ENCODE data around the gene ZNF286A. TPM values are rescaled to one million over a fixed set of nuclear protein-coding genes. Genes with fewer than 3 reads are reported as not detected.

Gene ZNF286A
- total and polyA plus RNA-seq, 2 of the 13 experiments (the other 11 are each of a cell fraction or from before 2014, with no cell fraction given): 12.7 to 38.8 TPM

DNA sequence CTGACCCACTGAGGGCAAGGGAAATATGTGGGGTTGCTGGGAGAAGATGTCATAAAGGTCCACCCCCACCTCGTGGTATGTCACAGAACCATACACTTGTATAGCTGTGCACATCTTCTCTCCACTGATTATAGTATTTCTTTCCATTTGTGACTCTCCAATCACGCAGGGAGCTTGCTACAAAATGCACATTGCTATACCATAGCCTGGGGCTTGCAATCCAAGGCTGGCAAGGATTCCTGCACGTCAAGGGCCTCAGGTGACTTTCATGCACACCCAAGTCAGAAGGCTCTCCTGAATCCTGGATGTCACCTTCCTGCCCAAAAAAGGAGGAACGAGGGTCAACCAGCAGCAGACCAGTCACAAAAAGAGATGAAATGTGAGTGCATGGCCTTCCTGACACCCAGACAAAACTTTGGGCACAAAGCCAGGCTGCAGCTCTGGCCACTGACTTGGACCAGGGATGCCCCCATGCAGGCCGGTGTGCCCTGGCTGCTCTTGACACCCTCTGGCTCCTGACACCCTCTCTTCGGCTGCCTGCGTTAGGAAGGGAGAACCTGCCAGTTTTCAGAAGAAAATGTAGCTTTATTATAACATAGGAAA lies 44.6 kb downstream of the ZNF286A start (continued):
- no peak for TF ChIP-seq ZNF143 (CRISPR knock-in tag; IDR thresholded peaks at IDR 0.05)
- no peak for TF ChIP-seq ZNF703 (CRISPR knock-in tag; IDR thresholded peaks at IDR 0.05; ENCODE audit: borderline replicate concordance)
- no peak for TF ChIP-seq ELF4 (CRISPR knock-in tag; IDR thresholded peaks at IDR 0.05; ENCODE audit: borderline replicate concordance)
- no peak for TF ChIP-seq TOPORS (CRISPR knock-in tag; IDR thresholded peaks at IDR 0.05)
- TF ChIP-seq ZFP36L2 (CRISPR knock-in tag; IDR thresholded peaks at IDR 0.05): no peak
- TF ChIP-seq POLR2AphosphoS2 (IDR thresholded peaks at IDR 0.05; ENCODE audit: low read depth, low read length): no peak
- TF ChIP-seq, protein P1, sequence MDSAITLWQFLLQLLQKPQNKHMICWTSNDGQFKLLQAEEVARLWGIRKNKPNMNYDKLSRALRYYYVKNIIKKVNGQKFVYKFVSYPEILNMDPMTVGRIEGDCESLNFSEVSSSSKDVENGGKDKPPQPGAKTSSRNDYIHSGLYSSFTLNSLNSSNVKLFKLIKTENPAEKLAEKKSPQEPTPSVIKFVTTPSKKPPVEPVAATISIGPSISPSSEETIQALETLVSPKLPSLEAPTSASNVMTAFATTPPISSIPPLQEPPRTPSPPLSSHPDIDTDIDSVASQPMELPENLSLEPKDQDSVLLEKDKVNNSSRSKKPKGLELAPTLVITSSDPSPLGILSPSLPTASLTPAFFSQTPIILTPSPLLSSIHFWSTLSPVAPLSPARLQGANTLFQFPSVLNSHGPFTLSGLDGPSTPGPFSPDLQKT (CRISPR knock-in tag; IDR thresholded peaks at IDR 0.05; ENCODE audit: borderline replicate concordance): no peak

DNA sequence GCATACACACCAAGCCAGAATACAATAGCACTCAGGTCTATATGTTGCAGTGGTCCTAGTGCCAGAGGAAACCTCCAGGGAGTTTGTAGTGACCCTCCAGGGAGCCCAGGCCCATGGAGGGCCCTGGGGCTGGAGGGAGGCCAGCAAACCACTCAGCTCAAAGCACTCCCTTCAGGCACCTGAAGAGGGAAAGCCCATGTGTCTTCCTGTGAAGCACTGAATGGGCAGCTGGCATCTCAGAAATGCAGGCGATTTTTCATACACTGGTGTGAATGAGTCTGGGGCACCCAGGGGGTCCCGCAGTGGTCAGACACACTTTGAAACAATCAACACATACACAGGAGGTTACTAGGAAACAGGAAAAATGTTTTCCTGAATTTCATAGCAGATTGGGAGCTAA lies 45.3 kb downstream of the ZNF286A start:
- no peaks in the 10 kb centered on the region for H3K4me1 ChIP-seq (ENCODE audit: insufficient read depth, low read length)
- no peaks in the 10 kb centered on the region for H3K36me3 ChIP-seq (replicated peaks in 1 of 2; ENCODE audit: control insufficient read depth in 1 of 2, insufficient read depth in 2 of 2, low read length in 2 of 2)
- H3K79me2 ChIP-seq (ENCODE audit: insufficient read depth, low read length): no peaks in the 10 kb centered on the region
- POLR2A ChIA-PET: no interaction called here
- no peak for ATAC-seq
- no peaks in the 10 kb centered on the region for H4K20me1 ChIP-seq (ENCODE audit: insufficient read depth, low read length)
- BruUV-seq (replicated peaks): no TSS peak
- 6% methylated on average over 2 of the region's 2 CpGs for WGBS (ENCODE audit: low lambda C conversion rate)
- in situ Hi-C loops (cut with HindIII; ENCODE audit: extremely low pct_ligation_motif_present, low pct_unique_long_range_greater_than_20kb) (no loop called here), intact Hi-C loops (cut with micrococcal nuclease; ENCODE audit: unreplicated experiment) (no loop called here)
- no peak overlapping the region for H3K9ac ChIP-seq (ENCODE audit: insufficient read depth, low read depth, low read length)
- no peak overlapping the region for H2AFZ ChIP-seq (ENCODE audit: low read length)
- CTCF ChIA-PET (ENCODE audit: low intra/inter-chr PET ratio, low total read pairs): no interaction called here
- H3K9me3 ChIP-seq (ENCODE audit: low read length): no peaks in the 10 kb centered on the region
- no peak overlapping the region for H3K4me3 ChIP-seq (replicated peaks in 1 of 3; ENCODE audit: insufficient read depth in 1 of 3, low read depth in 2 of 3, low read length in 3 of 3)
- DNase-seq (ENCODE audit: low spot score): no peak
- peaks cover 0 to 9% of the 10 kb centered on the region in 2 experiments; a peak in 2 of 5 replicates for H3K27me3 ChIP-seq (ENCODE audit: control insufficient read depth in 1 of 2, insufficient read depth in 2 of 2, low read length in 2 of 2)
- H3K27ac ChIP-seq (ENCODE audit: extremely low read length, insufficient read depth, low read length): no peak overlapping the region
- no peak overlapping the region for H3K4me2 ChIP-seq (ENCODE audit: low read depth, low read length)
- FAIRE-seq: no peak
- TF ChIP-seq ZFP1 (CRISPR knock-in tag; IDR thresholded peaks at IDR 0.05): no peak
- no peak for TF ChIP-seq YEATS2 (CRISPR knock-in tag; IDR thresholded peaks at IDR 0.05; ENCODE audit: borderline replicate concordance)
- no peak for TF ChIP-seq ZMYM4 (CRISPR knock-in tag; IDR thresholded peaks at IDR 0.05)
- TF ChIP-seq ZNF34 (CRISPR knock-in tag; IDR thresholded peaks at IDR 0.05; ENCODE audit: borderline replicate concordance): no peak
- TF ChIP-seq, protein P2, sequence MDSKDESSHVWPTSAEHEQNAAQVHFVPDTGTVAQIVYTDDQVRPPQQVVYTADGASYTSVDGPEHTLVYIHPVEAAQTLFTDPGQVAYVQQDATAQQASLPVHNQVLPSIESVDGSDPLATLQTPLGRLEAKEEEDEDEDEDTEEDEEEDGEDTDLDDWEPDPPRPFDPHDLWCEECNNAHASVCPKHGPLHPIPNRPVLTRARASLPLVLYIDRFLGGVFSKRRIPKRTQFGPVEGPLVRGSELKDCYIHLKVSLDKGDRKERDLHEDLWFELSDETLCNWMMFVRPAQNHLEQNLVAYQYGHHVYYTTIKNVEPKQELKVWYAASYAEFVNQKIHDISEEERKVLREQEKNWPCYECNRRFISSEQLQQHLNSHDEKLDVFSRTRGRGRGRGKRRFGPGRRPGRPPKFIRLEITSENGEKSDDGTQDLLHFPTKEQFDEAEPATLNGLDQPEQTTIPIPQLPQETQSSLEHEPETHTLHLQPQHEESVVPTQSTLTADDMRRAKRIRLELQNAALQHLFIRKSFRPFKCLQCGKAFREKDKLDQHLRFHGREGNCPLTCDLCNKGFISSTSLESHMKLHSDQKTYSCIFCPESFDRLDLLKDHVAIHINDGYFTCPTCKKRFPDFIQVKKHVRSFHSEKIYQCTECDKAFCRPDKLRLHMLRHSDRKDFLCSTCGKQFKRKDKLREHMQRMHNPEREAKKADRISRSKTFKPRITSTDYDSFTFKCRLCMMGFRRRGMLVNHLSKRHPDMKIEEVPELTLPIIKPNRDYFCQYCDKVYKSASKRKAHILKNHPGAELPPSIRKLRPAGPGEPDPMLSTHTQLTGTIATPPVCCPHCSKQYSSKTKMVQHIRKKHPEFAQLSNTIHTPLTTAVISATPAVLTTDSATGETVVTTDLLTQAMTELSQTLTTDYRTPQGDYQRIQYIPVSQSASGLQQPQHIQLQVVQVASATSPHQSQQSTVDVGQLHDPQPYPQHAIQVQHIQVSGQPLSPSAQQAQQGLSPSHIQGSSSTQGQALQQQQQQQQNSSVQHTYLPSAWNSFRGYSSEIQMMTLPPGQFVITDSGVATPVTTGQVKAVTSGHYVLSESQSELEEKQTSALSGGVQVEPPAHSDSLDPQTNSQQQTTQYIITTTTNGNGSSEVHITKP (CRISPR knock-in tag; IDR thresholded peaks at IDR 0.05; ENCODE audit: low read depth): no peak
- TF ChIP-seq, protein P3, sequence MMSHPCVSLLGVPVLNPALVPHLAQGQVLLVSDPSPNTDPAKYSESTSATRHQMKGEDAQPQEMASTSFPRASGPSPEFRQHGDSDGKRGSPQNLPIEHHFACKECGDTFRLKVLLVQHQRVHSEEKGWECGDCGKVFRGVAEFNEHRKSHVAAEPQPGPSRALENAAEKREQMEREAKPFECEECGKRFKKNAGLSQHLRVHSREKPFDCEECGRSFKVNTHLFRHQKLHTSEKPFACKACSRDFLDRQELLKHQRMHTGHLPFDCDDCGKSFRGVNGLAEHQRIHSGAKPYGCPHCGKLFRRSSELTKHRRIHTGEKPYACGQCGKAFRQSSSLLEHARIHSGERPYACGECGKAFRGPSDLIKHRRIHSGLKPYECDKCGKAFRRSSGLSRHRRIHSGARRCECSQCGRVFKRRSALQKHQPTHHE (CRISPR knock-in tag; IDR thresholded peaks at IDR 0.05; ENCODE audit: borderline replicate concordance): no peak
- TF ChIP-seq, protein P4, sequence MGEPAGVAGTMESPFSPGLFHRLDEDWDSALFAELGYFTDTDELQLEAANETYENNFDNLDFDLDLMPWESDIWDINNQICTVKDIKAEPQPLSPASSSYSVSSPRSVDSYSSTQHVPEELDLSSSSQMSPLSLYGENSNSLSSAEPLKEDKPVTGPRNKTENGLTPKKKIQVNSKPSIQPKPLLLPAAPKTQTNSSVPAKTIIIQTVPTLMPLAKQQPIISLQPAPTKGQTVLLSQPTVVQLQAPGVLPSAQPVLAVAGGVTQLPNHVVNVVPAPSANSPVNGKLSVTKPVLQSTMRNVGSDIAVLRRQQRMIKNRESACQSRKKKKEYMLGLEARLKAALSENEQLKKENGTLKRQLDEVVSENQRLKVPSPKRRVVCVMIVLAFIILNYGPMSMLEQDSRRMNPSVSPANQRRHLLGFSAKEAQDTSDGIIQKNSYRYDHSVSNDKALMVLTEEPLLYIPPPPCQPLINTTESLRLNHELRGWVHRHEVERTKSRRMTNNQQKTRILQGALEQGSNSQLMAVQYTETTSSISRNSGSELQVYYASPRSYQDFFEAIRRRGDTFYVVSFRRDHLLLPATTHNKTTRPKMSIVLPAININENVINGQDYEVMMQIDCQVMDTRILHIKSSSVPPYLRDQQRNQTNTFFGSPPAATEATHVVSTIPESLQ (CRISPR knock-in tag; conservative IDR thresholded peaks at IDR 0.05): no peak
- TF ChIP-seq ZNF264 (CRISPR knock-in tag; IDR thresholded peaks at IDR 0.05): no peak
- no peak for TF ChIP-seq ZNF841 (CRISPR knock-in tag; IDR thresholded peaks at IDR 0.05; ENCODE audit: borderline replicate concordance)

Measured in HepG2 (cell line).